Smooth muscle cell (in vitro differentiated cells): ENCODE results near the gene ADGRL3. TPM values are rescaled to one million over a fixed set of nuclear protein-coding genes. Genes with fewer than 3 reads are reported as not detected.

ENCODE experiments used
- DNase-seq: peaks from one replicate; lab custom pipeline; 2025; ENCODE audit not compliant: unreplicated experiment; lab: John Stamatoyannopoulos, UW
- H2AFZ ChIP-seq: fragments of 200-600 bp; sonication (generic); 2 replicates; pipeline ENCODE4 v1.6.0; 2016; ENCODE audit warnings: antibody characterized with exemption, low read depth, mild to moderate bottlenecking
- H3F3A ChIP-seq: fragments of 200-600 bp; sonication (generic); 2 replicates; pipeline ENCODE4 v1.6.0; 2017; ENCODE audit warnings: antibody characterized with exemption, low read depth
- H3K27ac ChIP-seq: fragments of 200-600 bp; sonication (generic); 2 replicates; pipeline ENCODE4 v1.5.1; 2016; ENCODE audit warnings: low read depth, mild to moderate bottlenecking
- H3K27me3 ChIP-seq: fragments of 200-600 bp; sonication (generic); 2 replicates; pipeline ENCODE4 v1.6.1; 2016; ENCODE audit warnings: low read depth, mild to moderate bottlenecking
- H3K36me3 ChIP-seq: fragments of 200-600 bp; sonication (generic); 2 replicates; pipeline ENCODE4 v1.5.1; 2016; ENCODE audit warnings: low read depth
- H3K4me1 ChIP-seq: fragments of 200-600 bp; sonication (generic); 2 replicates; pipeline ENCODE4 v1.5.1; 2016; ENCODE audit warnings: low read depth
- H3K4me2 ChIP-seq: fragments of 200-600 bp; sonication (generic); 2 replicates; pipeline ENCODE4 v1.6.0; 2016; ENCODE audit warnings: mild to moderate bottlenecking
- H3K4me3 ChIP-seq: fragments of 200-600 bp; sonication (generic); 2 replicates; pipeline ENCODE4 v1.5.1; 2016; ENCODE audit warnings: mild to moderate bottlenecking
- H3K79me2 ChIP-seq: fragments of 200-600 bp; sonication (generic); 2 replicates; pipeline ENCODE4 v1.6.0; 2016; ENCODE audit warnings: low read depth, mild to moderate bottlenecking
- H3K9ac ChIP-seq: fragments of 200-600 bp; sonication (generic); 2 replicates; pipeline ENCODE4 v1.6.0; 2016; ENCODE audit warnings: low read depth
- H3K9me3 ChIP-seq: fragments of 200-600 bp; sonication (generic); replicated peaks from 2 replicates; pipeline ENCODE4 v1.5.1; 2016; ENCODE audit warnings: low read depth
- H4K20me1 ChIP-seq: fragments of 200-600 bp; sonication (generic); 2 replicates; pipeline ENCODE4 v1.6.0; 2016; ENCODE audit warnings: low read depth
- CTCF ChIP-seq: fragments of 200-600 bp; sonication (generic); IDR thresholded peaks from 2 replicates; pipeline ENCODE4 v1.5.1; 2017; ENCODE audit warnings: borderline replicate concordance, mild to moderate bottlenecking, antibody characterized with exemption; ENCODE audit not compliant: insufficient read depth, poor library complexity, severe bottlenecking
- WGBS: methylation state at CpG from one replicate; pipeline ENCODE4 v1.1.7; 2016; ENCODE audit warnings: low lambda C conversion rate; 5-methylcytosine and 5-hydroxymethylcytosine counted together
- polyA plus RNA-seq: library from polyadenylated mRNA; unstranded; fragments of >200 nt; fragmentation: Nextera tagmentation; extraction: Ambion mirVana; gene quantifications from 2 replicates; pipeline ENCODE4 v1.2.1, GENCODE V29; 2016
- total RNA-seq: library from RNA; depleted of rRNA; stranded (reverse); fragments of >200 nt; gene quantifications from 2 replicates; pipeline ENCODE4 v1.2.3, GENCODE V29; 2014

Gene ADGRL3
- total and polyA plus RNA-seq, 2 experiments from 2014 or later: 2.4 to 9.5 TPM

- no peak for TF ChIP-seq CTCF
- Histone ChIP-seq H3K79me2 (no peaks in the 10 kb centered on the region), H3F3A (no peaks in the 10 kb centered on the region), H3K9ac (no peak overlapping the region), H2AFZ (no peak overlapping the region), H3K4me2 (no peak overlapping the region), H3K27me3 (no peaks in the 10 kb centered on the region), H3K36me3 (no peaks in the 10 kb centered on the region), H3K4me3 (no peak overlapping the region), H3K27ac (no peak overlapping the region), H3K4me1 (no peaks in the 10 kb centered on the region), H4K20me1 (no peaks in the 10 kb centered on the region), H3K9me3 (no peaks in the 10 kb centered on the region)
- 82% methylated on average over 2 of the region's 2 CpGs for WGBS
- DNase-seq: no peak
Observed at GRCh38 chr4:61220556-61220955, 20.4 kb downstream of the ADGRL3 start.

- no peak for DNase-seq
- Histone ChIP-seq H3K27me3 (no peaks in the 10 kb centered on the region), H3K79me2 (no peaks in the 10 kb centered on the region), H3K4me1 (no peaks in the 10 kb centered on the region), H3K36me3 (no peaks in the 10 kb centered on the region), H4K20me1 (no peaks in the 10 kb centered on the region), H3K4me3 (no peak overlapping the region), H2AFZ (no peak overlapping the region), H3K9me3 (no peaks in the 10 kb centered on the region), H3K4me2 (no peak overlapping the region), H3K27ac (no peak overlapping the region), H3F3A (no peaks in the 10 kb centered on the region), H3K9ac (no peak overlapping the region)
- 83% methylated on average over 4 of the region's 4 CpGs for WGBS
- TF ChIP-seq CTCF: no peak
Observed at GRCh38 chr4:61223385-61223784, 23.3 kb downstream of the ADGRL3 start.

GRCh38 chr4:61224573-61224972 is 24.4 kb downstream of the ADGRL3 start:
- no peaks in the 10 kb centered on the region for H3F3A ChIP-seq
- H3K4me2 ChIP-seq: no peak overlapping the region
- no peak for TF ChIP-seq CTCF
- H3K4me1 ChIP-seq: no peaks in the 10 kb centered on the region
- H3K27me3 ChIP-seq: no peaks in the 10 kb centered on the region
- WGBS: 96% methylated on average over 8 of the region's 8 CpGs
- no peaks in the 10 kb centered on the region for H3K9me3 ChIP-seq
- DNase-seq: no peak
- no peaks in the 10 kb centered on the region for H3K36me3 ChIP-seq
- H4K20me1 ChIP-seq: no peaks in the 10 kb centered on the region
- H3K27ac ChIP-seq: no peak overlapping the region
- no peaks in the 10 kb centered on the region for H3K79me2 ChIP-seq
- H3K9ac ChIP-seq: no peak overlapping the region
- H2AFZ ChIP-seq: no peak overlapping the region
- no peak overlapping the region for H3K4me3 ChIP-seq

GRCh38 chr4:61225656-61226055 is 25.5 kb downstream of the ADGRL3 start:
- Histone ChIP-seq H3K4me1 (no peaks in the 10 kb centered on the region), H2AFZ (no peak overlapping the region), H3K9me3 (no peaks in the 10 kb centered on the region), H4K20me1 (no peaks in the 10 kb centered on the region), H3K27ac (no peak overlapping the region), H3K4me2 (no peak overlapping the region), H3K27me3 (no peaks in the 10 kb centered on the region), H3K4me3 (no peak overlapping the region), H3K36me3 (no peaks in the 10 kb centered on the region), H3F3A (no peaks in the 10 kb centered on the region), H3K9ac (no peak overlapping the region), H3K79me2 (no peaks in the 10 kb centered on the region)
- no peak for DNase-seq
- no peak for TF ChIP-seq CTCF
- WGBS: 100% methylated on average over 1 of the region's 1 CpG
